Retinal pigment epithelial cell (primary cell): ENCODE measurements around the gene BHLHE40.
A peak's percentile ranks its signal among the peaks of the same experiment; 100 is the strongest.

ENCODE experiments used
- DNase-seq: peaks from one replicate; pipeline ENCODE4 v3.0.0-alpha.2; 2010; ENCODE audit warnings: low read depth
- H3K4me3 ChIP-seq: 2 replicates; pipeline ENCODE4 v1.5.1; 2011; ENCODE audit warnings: mild to moderate bottlenecking, low read length, control low read depth, moderate library complexity
- CTCF ChIP-seq: conservative IDR thresholded peaks from 2 replicates; pipeline ENCODE4 v1.5.1; 2011; ENCODE audit warnings: low read depth, low read length, control low read depth, inconsistent platforms

The BHLHE40 gene

GRCh38 chr3:4949659-4950058, 29.6 kb upstream of the BHLHE40 start:
- DNase-seq: peak; percentile 19
- H3K4me3 ChIP-seq: no peak overlapping the region
- no peak for TF ChIP-seq CTCF

GRCh38 chr3:4950351-4950784, 28.9 kb upstream of the BHLHE40 start:
- no peak for TF ChIP-seq CTCF
- DNase-seq: no peak
- H3K4me3 ChIP-seq: no peak overlapping the region

- no peak overlapping the region for H3K4me3 ChIP-seq
- DNase-seq: no peak
- no peak for TF ChIP-seq CTCF
Observed at GRCh38 chr3:4950948-4951347, 28.3 kb upstream of the BHLHE40 start.

GRCh38 chr3:4953119-4953518, 26.1 kb upstream of the BHLHE40 start:
- no peak for TF ChIP-seq CTCF
- no peak for DNase-seq
- no peak overlapping the region for H3K4me3 ChIP-seq

GRCh38 chr3:4954256-4955000, 24.8 kb upstream of the BHLHE40 start:
- H3K4me3 ChIP-seq: no peak overlapping the region
- TF ChIP-seq CTCF: no peak
- DNase-seq: no peak

- no peak overlapping the region for H3K4me3 ChIP-seq
- no peak for DNase-seq
- TF ChIP-seq CTCF: no peak
Observed at GRCh38 chr3:4956099-4956498, 23.1 kb upstream of the BHLHE40 start.

GRCh38 chr3:4956738-4957137, 22.5 kb upstream of the BHLHE40 start:
- DNase-seq: no peak
- TF ChIP-seq CTCF: no peak
- no peak overlapping the region for H3K4me3 ChIP-seq
